D341Med (cell line): ENCODE results near the gene PBXIP1.
"Not testable (repeated sequence)": the region's sequence is repeated elsewhere in the genome, so short reads cannot be mapped to it uniquely, and the experiment has no call there.

Experiments used
- DNase-seq: peaks from one replicate; pipeline ENCODE4 v3.0.0; 2012; ENCODE audit warnings: low spot score

Gene PBXIP1

GRCh38 chr1:154955718-154956543, at the start of gene PBXIP1:
PBXIP1 (minus strand) TSS chr1:154956099; CDS start chr1:154953721, 2,378 bp downstream.
- DNase-seq: peak; percentile 92

GRCh38 chr1:155005076-155006011, 49.4 kb upstream of the PBXIP1 start:
- no peak for DNase-seq

GRCh38 chr1:155004352-155005075, 48.6 kb upstream of the PBXIP1 start:
- no peak for DNase-seq

GRCh38 chr1:155003766-155004351, 48.0 kb upstream of the PBXIP1 start:
- DNase-seq: no peak

- DNase-seq: peak; percentile 56
Observed at GRCh38 chr1:155003227-155003765, 47.4 kb upstream of the PBXIP1 start.

- no peak for DNase-seq
Observed at GRCh38 chr1:155002464-155003226, 46.7 kb upstream of the PBXIP1 start, which contains the start of gene ZBTB7B. ZBTB7B (plus strand) TSS chr1:155002802; CDS start chr1:155014661, 11,859 bp downstream.

GRCh38 chr1:155001675-155002463, 46.0 kb upstream of the PBXIP1 start:
- DNase-seq: peak; percentile 99

- DNase-seq: no peak
Observed at GRCh38 chr1:155001425-155001674, 45.5 kb upstream of the PBXIP1 start.

GRCh38 chr1:155000726-155001424, 45.0 kb upstream of the PBXIP1 start:
- DNase-seq: peak; percentile 91

GRCh38 chr1:155000411-155000725, 44.5 kb upstream of the PBXIP1 start:
- DNase-seq: no peak

- no peak for DNase-seq
Observed at GRCh38 chr1:154999571-155000410, 43.9 kb upstream of the PBXIP1 start.

- DNase-seq: peak; percentile 85
Observed at GRCh38 chr1:154998818-154999570, 43.1 kb upstream of the PBXIP1 start.

GRCh38 chr1:154998201-154998780, 42.4 kb upstream of the PBXIP1 start:
- no peak for DNase-seq

- DNase-seq: no peak
Observed at GRCh38 chr1:154996966-154997701, 41.2 kb upstream of the PBXIP1 start.

- not testable (repeated sequence) for DNase-seq
Observed at GRCh38 chr1:154995301-154995983, 39.5 kb upstream of the PBXIP1 start.

- DNase-seq: no peak
Observed at GRCh38 chr1:154994591-154994990, 38.7 kb upstream of the PBXIP1 start.
